Erythroblast (primary cell): Measurements from ENCODE around the gene FRAS1.

ENCODE experiments used
- GATA1 ChIP-seq: IDR thresholded peaks from 2 replicates; pipeline ENCODE4 v1.6.1; 2011; ENCODE audit warnings: low read depth, mild to moderate bottlenecking, control low read depth, low read length, moderate library complexity
- POLR2A ChIP-seq: IDR thresholded peaks from 2 replicates; pipeline ENCODE4 v1.6.1; 2011; ENCODE audit warnings: mild to moderate bottlenecking, low read length

DNA sequence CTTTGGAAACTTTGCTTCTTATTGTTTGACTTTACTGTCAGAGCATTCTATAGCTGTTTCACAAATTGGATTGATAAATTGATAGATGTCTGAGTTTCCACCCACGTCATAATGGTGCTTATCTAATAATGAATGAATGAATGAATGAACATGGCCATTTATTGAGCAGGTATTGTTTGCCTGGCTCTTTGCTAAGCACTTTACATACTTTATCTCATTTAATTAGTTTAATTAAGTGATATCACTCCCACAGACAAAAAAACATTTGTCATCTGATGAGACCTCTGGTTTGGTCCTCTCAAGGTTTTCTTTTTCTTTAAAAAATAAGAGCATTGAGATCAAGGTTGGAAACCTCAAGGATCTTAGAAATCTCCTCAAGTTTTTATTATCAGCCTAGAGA is 2.8 kb downstream of the FRAS1 start:
- TF ChIP-seq POLR2A, result no peak
- TF ChIP-seq GATA1, result no peak
